Gastrocnemius medialis (tissue), 4 donors: ENCODE measurements around the gene PFKP.

ENCODE experiments used
- POLR2A ChIP-seq, 2 donors: fragments of 450-650 bp; IDR thresholded peaks; one replicate each; pipeline ENCODE4 v1.6.1; 2017; ENCODE audit warnings: antibody characterized with exemption in 2 of 2, mild to moderate bottlenecking in 2 of 2, moderate library complexity in 2 of 2
- TF ChIP-seq, protein P1 (sequence below), 5 experiments: fragments of 450-650 bp in 3 of 5; fragments of 200-600 bp in 2 of 5; sonication (generic) in 2 of 5; IDR thresholded peaks in 4 of 5; conservative IDR thresholded peaks in 1 of 5; 1 replicate in 4 of 5; 2 replicates in 1 of 5; pipeline ENCODE4 v1.5.1; 2016 to 2019; ENCODE audit warnings: antibody characterized with exemption in 5 of 5, mild to moderate bottlenecking in 3 of 5, moderate library complexity in 3 of 5

DNA sequence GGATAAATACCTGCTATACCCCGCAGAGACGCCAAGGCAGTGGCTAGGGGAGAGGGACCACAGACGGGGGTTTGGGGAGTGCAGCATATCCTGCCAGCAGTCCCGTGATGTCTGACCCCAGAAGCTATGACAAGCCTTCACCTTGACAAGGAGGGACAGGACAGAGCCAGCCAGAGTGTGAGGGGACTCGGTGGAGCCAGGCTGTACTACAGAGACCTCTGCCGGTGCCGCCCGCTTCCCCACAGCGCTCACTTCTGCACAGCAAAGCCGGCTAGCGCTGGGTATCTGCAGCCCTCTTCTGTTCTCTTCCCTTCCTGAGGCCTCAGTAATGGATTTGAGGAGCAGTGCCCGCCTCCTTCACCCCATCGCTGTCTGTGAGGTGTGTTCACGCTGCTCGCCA is 47.0 kb upstream of the PFKP start:
- TF ChIP-seq, protein P1, sequence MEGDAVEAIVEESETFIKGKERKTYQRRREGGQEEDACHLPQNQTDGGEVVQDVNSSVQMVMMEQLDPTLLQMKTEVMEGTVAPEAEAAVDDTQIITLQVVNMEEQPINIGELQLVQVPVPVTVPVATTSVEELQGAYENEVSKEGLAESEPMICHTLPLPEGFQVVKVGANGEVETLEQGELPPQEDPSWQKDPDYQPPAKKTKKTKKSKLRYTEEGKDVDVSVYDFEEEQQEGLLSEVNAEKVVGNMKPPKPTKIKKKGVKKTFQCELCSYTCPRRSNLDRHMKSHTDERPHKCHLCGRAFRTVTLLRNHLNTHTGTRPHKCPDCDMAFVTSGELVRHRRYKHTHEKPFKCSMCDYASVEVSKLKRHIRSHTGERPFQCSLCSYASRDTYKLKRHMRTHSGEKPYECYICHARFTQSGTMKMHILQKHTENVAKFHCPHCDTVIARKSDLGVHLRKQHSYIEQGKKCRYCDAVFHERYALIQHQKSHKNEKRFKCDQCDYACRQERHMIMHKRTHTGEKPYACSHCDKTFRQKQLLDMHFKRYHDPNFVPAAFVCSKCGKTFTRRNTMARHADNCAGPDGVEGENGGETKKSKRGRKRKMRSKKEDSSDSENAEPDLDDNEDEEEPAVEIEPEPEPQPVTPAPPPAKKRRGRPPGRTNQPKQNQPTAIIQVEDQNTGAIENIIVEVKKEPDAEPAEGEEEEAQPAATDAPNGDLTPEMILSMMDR (IDR thresholded peaks at IDR 0.05 in 4 of 5, conservative IDR thresholded peaks at IDR 0.05 in 1 of 5) = no peak
- no peak for TF ChIP-seq POLR2A (IDR thresholded peaks at IDR 0.05)
